GM21723 (cell line): ENCODE results near the gene GAS2L2.

ENCODE experiments used
- ATAC-seq: cut with Tn5 transposase; IDR thresholded peaks from one replicate; pipeline ENCODE4 v1.9.1; 2021; ENCODE audit warnings: mild to moderate bottlenecking, moderate library complexity; ENCODE audit not compliant: unreplicated experiment

The GAS2L2 gene

GRCh38 chr17:35701491-35701890, 51.5 kb downstream of the GAS2L2 start:
- no peak for ATAC-seq

DNA sequence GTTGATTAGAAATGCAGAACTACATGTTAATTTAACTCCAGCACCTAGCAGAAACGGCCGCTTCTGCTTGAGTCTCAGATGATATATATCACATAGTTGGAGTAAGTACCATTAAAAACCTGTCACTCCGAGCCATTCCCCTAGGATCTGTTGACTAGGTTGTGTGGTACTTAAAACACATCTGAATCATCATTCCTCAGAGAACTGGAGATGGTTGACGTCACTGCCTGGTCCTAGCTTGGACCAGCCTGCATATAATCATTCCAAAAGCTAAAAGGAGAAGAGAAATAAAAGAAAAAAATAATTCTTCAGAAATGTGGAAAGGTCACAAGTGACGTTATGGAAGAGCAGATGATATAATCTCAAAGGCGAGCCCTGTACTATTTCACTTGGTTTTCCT, 52.9 kb downstream of the GAS2L2 start:
- no peak for ATAC-seq

DNA sequence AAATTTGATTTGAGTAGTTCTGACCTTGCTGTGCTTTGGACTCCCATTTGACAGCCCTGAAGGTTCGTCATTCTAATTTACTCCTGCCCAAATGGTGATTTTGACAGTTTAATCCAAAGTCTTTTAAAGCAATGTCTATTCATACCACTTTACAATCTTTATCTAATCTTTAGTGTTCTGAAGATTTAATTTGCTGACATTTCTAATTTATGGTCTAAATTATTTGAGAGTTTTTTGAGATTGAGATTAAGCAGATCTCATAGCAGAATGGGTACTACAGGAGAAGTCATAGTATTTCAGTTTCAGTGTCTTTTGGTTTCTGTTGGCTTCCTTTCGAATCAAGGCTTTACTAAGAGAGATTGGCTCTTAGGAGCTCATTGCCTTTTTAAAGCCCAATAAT, 54.2 kb downstream of the GAS2L2 start:
- ATAC-seq, result no peak

- no peak for ATAC-seq
Observed at GRCh38 chr17:35695613-35696012, 57.4 kb downstream of the GAS2L2 start.

GRCh38 chr17:35694906-35695305, 58.1 kb downstream of the GAS2L2 start:
- no peak for ATAC-seq
